ENCODE data around the gene STOML1.
"Not testable (repeated sequence)": the region's sequence is repeated elsewhere in the genome, so short reads cannot be mapped to it uniquely, and the experiment has no call there.

STOML1 gene

GRCh38 chr15:73944161-73945129, 47.6 kb downstream of the STOML1 start:
- no peak for DNase-seq

GRCh38 chr15:73942751-73943270, 49.3 kb downstream of the STOML1 start:
- no peak for DNase-seq

- DNase-seq: no peak
These were observed 50.0 kb downstream of the STOML1 start for GRCh38 chr15:73941871-73942635.

- no peak for DNase-seq
These were observed 50.6 kb downstream of the STOML1 start for GRCh38 chr15:73941449-73941848.

- DNase-seq: no peak
These were observed 51.1 kb downstream of the STOML1 start for GRCh38 chr15:73941044-73941443.

- no peak for DNase-seq
These were observed 51.8 kb downstream of the STOML1 start for GRCh38 chr15:73940061-73940981.

GRCh38 chr15:73939138-73939537, 53.0 kb downstream of the STOML1 start:
- DNase-seq: no peak

GRCh38 chr15:73938516-73938915, 53.6 kb downstream of the STOML1 start:
- not testable (repeated sequence) for DNase-seq

GRCh38 chr15:73937726-73938125, 54.4 kb downstream of the STOML1 start:
- DNase-seq: no peak

- DNase-seq: no peak
These were observed 54.8 kb downstream of the STOML1 start for GRCh38 chr15:73937296-73937695.

GRCh38 chr15:73936588-73937290, 55.4 kb downstream of the STOML1 start:
- no peak for DNase-seq

- DNase-seq: no peak
These were observed 55.9 kb downstream of the STOML1 start for GRCh38 chr15:73936181-73936580.

- no peak for DNase-seq
These were observed 56.5 kb downstream of the STOML1 start for GRCh38 chr15:73935547-73935946.

- no peak for DNase-seq
These were observed 57.8 kb downstream of the STOML1 start for GRCh38 chr15:73934281-73934680.

GRCh38 chr15:73932381-73933191, 59.5 kb downstream of the STOML1 start:
- no peak for DNase-seq

GRCh38 chr15:73931441-73931840, 60.7 kb downstream of the STOML1 start:
- no peak for DNase-seq

- no peak for DNase-seq
These were observed 61.3 kb downstream of the STOML1 start for GRCh38 chr15:73930790-73931281.

- no peak for DNase-seq
These were observed 61.7 kb downstream of the STOML1 start for GRCh38 chr15:73930371-73930770.

- DNase-seq: no peak
These were observed 63.0 kb downstream of the STOML1 start for GRCh38 chr15:73928971-73929627.
